ENCODE results near the gene JAK1.

Gene JAK1

GRCh38 chr1:64901663-64902062 lies 64.7 kb downstream of the JAK1 start:
- Histone ChIP-seq H3K27ac (ENCODE audit: low read length) (no peak overlapping the region), H3K9me3 (ENCODE audit: control insufficient read depth in 2 of 2, low read length in 2 of 2) (no peaks in the 10 kb centered on the region), H3K4me1 (ENCODE audit: control insufficient read depth, insufficient read depth, low read length) (peaks cover 5% of the 10 kb centered on the region), H3K27me3 (ENCODE audit: control insufficient read depth in 1 of 2, insufficient read depth in 2 of 2, low read length in 2 of 2) (no peaks in the 10 kb centered on the region), H3K9ac (ENCODE audit: low read length in 2 of 2) (no peak overlapping the region), H3K4me3 (ENCODE audit: low read length in 2 of 2) (no peak overlapping the region), H3K36me3 (ENCODE audit: control insufficient read depth in 2 of 2, insufficient read depth in 2 of 2, low read length in 2 of 2) (no peaks in the 10 kb centered on the region)

DNA sequence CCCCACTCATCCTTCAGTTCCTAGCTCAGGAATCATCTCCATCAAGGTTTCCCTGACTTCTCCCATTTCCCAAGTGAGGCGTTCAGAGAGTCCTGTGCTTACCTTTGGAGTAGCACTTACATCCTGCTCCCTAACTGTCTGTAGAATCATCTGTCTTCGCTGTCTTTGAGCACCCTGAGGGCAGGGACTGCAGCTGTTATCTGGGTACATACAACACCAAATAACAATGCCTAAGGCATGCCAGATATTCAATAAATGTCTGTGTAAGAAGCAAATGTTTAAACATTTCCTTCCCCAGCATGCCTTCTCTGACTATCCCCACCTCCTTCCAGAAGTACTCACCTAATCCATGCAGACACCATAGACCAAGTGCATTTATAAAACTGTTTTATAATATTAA lies 65.4 kb downstream of the JAK1 start:
- Histone ChIP-seq H3K4me3 (ENCODE audit: low read length in 2 of 2) (no peak overlapping the region), H3K27me3 (ENCODE audit: control insufficient read depth in 1 of 2, insufficient read depth in 2 of 2, low read length in 2 of 2) (no peaks in the 10 kb centered on the region), H3K4me1 (ENCODE audit: control insufficient read depth, insufficient read depth, low read length) (peaks cover 5% of the 10 kb centered on the region), H3K27ac (ENCODE audit: low read length) (no peak overlapping the region), H3K36me3 (ENCODE audit: control insufficient read depth in 2 of 2, insufficient read depth in 2 of 2, low read length in 2 of 2) (no peaks in the 10 kb centered on the region), H3K9ac (ENCODE audit: low read length in 2 of 2) (no peak overlapping the region), H3K9me3 (ENCODE audit: control insufficient read depth in 2 of 2, low read length in 2 of 2) (no peaks in the 10 kb centered on the region)

- H3K4me1 ChIP-seq (ENCODE audit: control insufficient read depth, insufficient read depth, low read length), result peaks cover 5% of the 10 kb centered on the region
- H3K27me3 ChIP-seq (ENCODE audit: control insufficient read depth in 1 of 2, insufficient read depth in 2 of 2, low read length in 2 of 2), result no peaks in the 10 kb centered on the region
- H3K9me3 ChIP-seq (ENCODE audit: control insufficient read depth in 2 of 2, low read length in 2 of 2), result no peaks in the 10 kb centered on the region
- H3K27ac ChIP-seq (ENCODE audit: low read length), result peak overlapping the region; percentile 7
- H3K36me3 ChIP-seq (ENCODE audit: control insufficient read depth in 2 of 2, insufficient read depth in 2 of 2, low read length in 2 of 2), result no peaks in the 10 kb centered on the region
- no peak overlapping the region for H3K9ac ChIP-seq (ENCODE audit: low read length in 2 of 2)
- no peak overlapping the region for H3K4me3 ChIP-seq (ENCODE audit: low read length in 2 of 2)
These were observed 68.1 kb downstream of the JAK1 start for GRCh38 chr1:64898107-64898861.

DNA sequence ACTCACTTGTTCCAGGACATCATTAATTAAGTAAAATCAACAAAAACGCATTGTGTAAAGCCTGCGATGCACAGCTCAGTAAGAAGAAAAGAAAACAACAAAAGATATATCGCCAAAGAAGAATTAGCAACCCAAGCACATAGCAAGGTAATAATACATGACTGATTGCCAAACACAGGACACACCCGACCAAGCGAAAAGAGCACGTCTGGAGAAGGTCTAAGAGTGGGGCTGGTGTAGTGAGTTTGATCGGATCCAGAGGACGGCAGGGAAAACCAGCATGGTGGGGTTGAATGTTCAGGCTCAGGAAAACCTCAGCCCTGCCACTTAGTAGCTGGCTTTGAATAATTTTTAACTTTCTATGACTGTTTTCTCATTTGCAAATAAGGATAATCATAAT lies 69.8 kb downstream of the JAK1 start:
- Histone ChIP-seq H3K9ac (ENCODE audit: low read length in 2 of 2) (no peak overlapping the region), H3K27ac (ENCODE audit: low read length) (no peak overlapping the region), H3K9me3 (ENCODE audit: control insufficient read depth in 2 of 2, low read length in 2 of 2) (no peaks in the 10 kb centered on the region), H3K4me1 (ENCODE audit: control insufficient read depth, insufficient read depth, low read length) (peaks cover 13% of the 10 kb centered on the region), H3K4me3 (ENCODE audit: low read length in 2 of 2) (no peak overlapping the region), H3K27me3 (ENCODE audit: control insufficient read depth in 1 of 2, insufficient read depth in 2 of 2, low read length in 2 of 2) (no peaks in the 10 kb centered on the region), H3K36me3 (ENCODE audit: control insufficient read depth in 2 of 2, insufficient read depth in 2 of 2, low read length in 2 of 2) (no peaks in the 10 kb centered on the region)

DNA sequence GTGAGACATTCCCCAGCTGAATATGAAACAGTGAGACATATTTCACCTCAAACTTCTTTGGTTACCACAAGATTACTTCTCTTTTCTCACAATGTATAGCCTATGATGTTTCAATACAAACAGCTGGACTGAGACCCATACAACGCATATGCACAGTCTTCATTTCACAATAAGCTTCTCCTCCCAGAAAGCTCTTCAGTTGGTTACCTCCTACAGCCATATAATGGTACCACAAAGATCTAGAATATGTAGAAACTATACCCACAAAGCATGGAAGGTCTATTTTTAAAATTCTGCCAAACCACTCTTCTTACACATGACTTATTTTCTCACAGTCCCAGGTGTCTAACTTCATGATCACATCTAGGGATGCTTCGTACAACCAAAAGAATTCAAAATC lies 70.8 kb downstream of the JAK1 start:
- no peaks in the 10 kb centered on the region for H3K36me3 ChIP-seq (ENCODE audit: control insufficient read depth in 2 of 2, insufficient read depth in 2 of 2, low read length in 2 of 2)
- H3K9ac ChIP-seq (ENCODE audit: low read length in 2 of 2), result no peak overlapping the region
- H3K4me1 ChIP-seq (ENCODE audit: control insufficient read depth, insufficient read depth, low read length), result peaks cover 18% of the 10 kb centered on the region
- no peak overlapping the region for H3K4me3 ChIP-seq (ENCODE audit: low read length in 2 of 2)
- H3K9me3 ChIP-seq (ENCODE audit: control insufficient read depth in 2 of 2, low read length in 2 of 2), result no peaks in the 10 kb centered on the region
- no peaks in the 10 kb centered on the region for H3K27me3 ChIP-seq (ENCODE audit: control insufficient read depth in 1 of 2, insufficient read depth in 2 of 2, low read length in 2 of 2)
- H3K27ac ChIP-seq (ENCODE audit: low read length), result no peak overlapping the region

DNA sequence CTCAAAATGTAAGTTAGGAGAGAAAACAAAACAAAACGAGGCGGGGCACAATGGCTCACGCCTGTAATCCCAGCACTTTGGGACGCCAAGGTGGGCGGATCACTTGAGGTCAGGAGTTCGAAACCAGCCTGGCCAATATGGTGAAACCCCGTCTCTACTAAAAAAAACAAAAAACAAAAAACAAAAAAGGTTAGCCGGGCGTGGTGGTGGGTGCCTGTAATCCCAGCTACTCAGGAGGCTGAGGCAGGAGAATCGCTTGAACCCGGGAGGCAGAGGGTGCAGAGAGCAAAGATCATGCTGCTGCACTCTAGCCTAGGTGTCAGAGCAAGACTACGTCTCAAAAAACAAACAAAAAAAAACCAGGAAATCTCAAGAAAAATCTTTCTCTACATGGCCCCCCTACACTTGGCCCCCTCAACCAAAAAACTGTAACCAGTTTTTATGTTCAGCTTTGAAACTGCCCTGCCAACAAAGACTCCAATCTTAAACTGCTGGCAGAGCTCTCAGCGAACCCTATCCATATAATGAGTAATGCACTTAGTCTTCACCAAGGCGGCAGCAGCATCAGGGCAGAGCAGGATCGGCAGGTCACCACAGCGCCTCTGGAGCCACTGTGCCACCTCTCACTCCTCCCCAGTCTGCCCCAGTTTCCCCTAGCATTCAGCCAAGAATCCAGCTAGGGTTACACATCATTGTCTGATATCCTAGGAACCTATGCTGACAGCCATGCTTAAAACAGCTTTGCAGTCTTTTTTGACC lies 71.7 kb downstream of the JAK1 start:
- Histone ChIP-seq H3K4me1 (ENCODE audit: control insufficient read depth, insufficient read depth, low read length) (peaks cover 18% of the 10 kb centered on the region), H3K27ac (ENCODE audit: low read length) (no peak overlapping the region), H3K4me3 (ENCODE audit: low read length in 2 of 2) (no peak overlapping the region)

DNA sequence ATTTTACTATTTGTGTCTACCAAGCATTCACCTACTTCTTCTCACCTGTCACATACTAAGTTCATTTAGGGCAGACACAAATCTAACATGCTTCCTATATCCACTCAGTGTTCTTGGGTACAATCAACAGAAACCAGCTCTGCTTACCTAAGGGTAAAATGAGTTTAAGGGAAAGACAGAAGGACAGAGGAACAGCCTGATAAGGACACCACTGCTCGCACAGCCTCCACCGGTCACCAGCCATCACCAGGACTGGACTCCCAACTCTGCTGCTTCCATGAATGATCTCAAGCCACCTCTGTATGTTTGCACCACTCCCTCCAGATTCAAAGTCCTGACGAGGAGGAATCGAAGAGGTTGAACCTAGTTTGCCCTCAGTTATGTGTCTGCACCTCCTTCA lies 72.4 kb downstream of the JAK1 start:
- Histone ChIP-seq H3K4me1 (ENCODE audit: control insufficient read depth, insufficient read depth, low read length) (peaks cover 18% of the 10 kb centered on the region), H3K9ac (ENCODE audit: low read length in 2 of 2) (no peak overlapping the region), H3K27ac (ENCODE audit: low read length) (no peak overlapping the region), H3K4me3 (ENCODE audit: low read length in 2 of 2) (no peak overlapping the region), H3K27me3 (ENCODE audit: control insufficient read depth in 1 of 2, insufficient read depth in 2 of 2, low read length in 2 of 2) (no peaks in the 10 kb centered on the region), H3K9me3 (ENCODE audit: control insufficient read depth in 2 of 2, low read length in 2 of 2) (no peaks in the 10 kb centered on the region), H3K36me3 (ENCODE audit: control insufficient read depth in 2 of 2, insufficient read depth in 2 of 2, low read length in 2 of 2) (no peaks in the 10 kb centered on the region)

More for the DNA sequence above, 71.7 kb downstream of the JAK1 start:
- no peaks in the 10 kb centered on the region for H3K36me3 ChIP-seq (ENCODE audit: control insufficient read depth in 2 of 2, insufficient read depth in 2 of 2, low read length in 2 of 2)
- no peak overlapping the region for H3K9ac ChIP-seq (ENCODE audit: low read length in 2 of 2)
- H3K9me3 ChIP-seq (ENCODE audit: control insufficient read depth in 2 of 2, low read length in 2 of 2), result no peaks in the 10 kb centered on the region
- H3K27me3 ChIP-seq (ENCODE audit: control insufficient read depth in 1 of 2, insufficient read depth in 2 of 2, low read length in 2 of 2), result no peaks in the 10 kb centered on the region

GRCh38 chr1:64892576-64893573 lies 73.5 kb downstream of the JAK1 start:
- Histone ChIP-seq H3K4me1 (ENCODE audit: control insufficient read depth, insufficient read depth, low read length) (peaks cover 14% of the 10 kb centered on the region), H3K9me3 (ENCODE audit: control insufficient read depth in 2 of 2, low read length in 2 of 2) (no peaks in the 10 kb centered on the region), H3K27me3 (ENCODE audit: control insufficient read depth in 1 of 2, insufficient read depth in 2 of 2, low read length in 2 of 2) (no peaks in the 10 kb centered on the region), H3K27ac (ENCODE audit: low read length) (no peak overlapping the region), H3K36me3 (ENCODE audit: control insufficient read depth in 2 of 2, insufficient read depth in 2 of 2, low read length in 2 of 2) (no peaks in the 10 kb centered on the region), H3K4me3 (ENCODE audit: low read length in 2 of 2) (no peak overlapping the region), H3K9ac (ENCODE audit: low read length in 2 of 2) (no peak overlapping the region)

DNA sequence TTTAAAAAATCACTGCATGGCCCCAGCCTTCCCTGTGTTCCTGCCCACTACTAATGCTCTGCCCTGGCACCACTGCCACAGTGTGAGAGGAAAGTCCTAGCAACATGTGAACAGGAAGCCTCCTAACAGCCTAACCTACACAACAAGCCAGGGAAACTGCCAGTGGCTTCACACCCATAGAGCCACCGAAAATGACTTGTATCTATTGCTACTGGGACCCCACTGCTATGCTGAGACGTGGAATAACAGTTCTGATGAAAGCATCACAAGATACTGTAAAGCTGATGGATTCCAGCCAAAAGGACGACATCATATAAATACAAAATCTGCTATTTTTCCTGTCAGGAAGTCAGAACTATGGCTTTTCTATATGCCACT lies 74.9 kb downstream of the JAK1 start:
- Histone ChIP-seq H3K4me1 (ENCODE audit: control insufficient read depth, insufficient read depth, low read length) (peaks cover 14% of the 10 kb centered on the region), H3K36me3 (ENCODE audit: control insufficient read depth in 2 of 2, insufficient read depth in 2 of 2, low read length in 2 of 2) (no peaks in the 10 kb centered on the region), H3K27ac (ENCODE audit: low read length) (no peak overlapping the region), H3K4me3 (ENCODE audit: low read length in 2 of 2) (no peak overlapping the region), H3K27me3 (ENCODE audit: control insufficient read depth in 1 of 2, insufficient read depth in 2 of 2, low read length in 2 of 2) (no peaks in the 10 kb centered on the region), H3K9ac (ENCODE audit: low read length in 2 of 2) (no peak overlapping the region), H3K9me3 (ENCODE audit: control insufficient read depth in 2 of 2, low read length in 2 of 2) (no peaks in the 10 kb centered on the region)

- H3K36me3 ChIP-seq (ENCODE audit: control insufficient read depth in 2 of 2, insufficient read depth in 2 of 2, low read length in 2 of 2), result no peaks in the 10 kb centered on the region
- H3K27me3 ChIP-seq (ENCODE audit: control insufficient read depth in 1 of 2, insufficient read depth in 2 of 2, low read length in 2 of 2), result no peaks in the 10 kb centered on the region
- H3K27ac ChIP-seq (ENCODE audit: low read length), result no peak overlapping the region
- H3K4me3 ChIP-seq (ENCODE audit: low read length in 2 of 2), result no peak overlapping the region
- no peak overlapping the region for H3K9ac ChIP-seq (ENCODE audit: low read length in 2 of 2)
- H3K9me3 ChIP-seq (ENCODE audit: control insufficient read depth in 2 of 2, low read length in 2 of 2), result no peaks in the 10 kb centered on the region
- peaks cover 14% of the 10 kb centered on the region for H3K4me1 ChIP-seq (ENCODE audit: control insufficient read depth, insufficient read depth, low read length)
These were observed 75.5 kb downstream of the JAK1 start for GRCh38 chr1:64890699-64891447.
